HG03575 (cell line): ENCODE data around the gene KRTAP3-3.

Experiments used
- ATAC-seq: cut with Tn5 transposase; IDR thresholded peaks from one replicate; pipeline ENCODE4 v1.9.1; 2021; ENCODE audit not compliant: unreplicated experiment, insufficient number of reproducible peaks, low FRiP score; ENCODE audit errors: extremely low read depth

KRTAP3-3 gene

GRCh38 chr17:40966848-40967247, 27.1 kb downstream of the KRTAP3-3 start, which contains the start of gene KRT39:
KRT39 (minus strand) TSS chr17:40966948; CDS start chr17:40966856, 92 bp downstream.
- ATAC-seq: no peak

GRCh38 chr17:40963838-40964237, 30.1 kb downstream of the KRTAP3-3 start:
- ATAC-seq: no peak

- no peak for ATAC-seq
These were observed 31.9 kb downstream of the KRTAP3-3 start for GRCh38 chr17:40962059-40962561.

- no peak for ATAC-seq
These were observed 32.4 kb downstream of the KRTAP3-3 start for GRCh38 chr17:40961591-40961990.

DNA sequence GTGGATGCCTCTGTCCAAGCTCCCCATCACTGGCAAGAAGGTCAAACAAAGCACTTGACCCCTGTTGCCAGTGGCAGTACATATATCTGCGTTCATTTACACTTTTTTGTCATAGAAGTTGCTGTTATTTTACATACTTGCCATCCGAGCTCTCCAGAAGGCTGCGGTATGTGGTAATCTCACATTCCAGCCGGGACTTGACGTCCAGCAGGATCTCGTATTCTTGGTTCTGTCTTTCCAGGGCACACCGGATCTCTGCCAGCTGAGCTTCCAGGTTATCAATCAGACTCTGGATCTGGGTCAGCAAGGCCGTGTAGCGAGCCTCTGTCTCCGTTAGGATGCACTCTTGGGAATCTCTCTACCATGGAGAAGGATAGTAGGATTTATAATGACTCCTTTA, 33.8 kb downstream of the KRTAP3-3 start:
- ATAC-seq: no peak

DNA sequence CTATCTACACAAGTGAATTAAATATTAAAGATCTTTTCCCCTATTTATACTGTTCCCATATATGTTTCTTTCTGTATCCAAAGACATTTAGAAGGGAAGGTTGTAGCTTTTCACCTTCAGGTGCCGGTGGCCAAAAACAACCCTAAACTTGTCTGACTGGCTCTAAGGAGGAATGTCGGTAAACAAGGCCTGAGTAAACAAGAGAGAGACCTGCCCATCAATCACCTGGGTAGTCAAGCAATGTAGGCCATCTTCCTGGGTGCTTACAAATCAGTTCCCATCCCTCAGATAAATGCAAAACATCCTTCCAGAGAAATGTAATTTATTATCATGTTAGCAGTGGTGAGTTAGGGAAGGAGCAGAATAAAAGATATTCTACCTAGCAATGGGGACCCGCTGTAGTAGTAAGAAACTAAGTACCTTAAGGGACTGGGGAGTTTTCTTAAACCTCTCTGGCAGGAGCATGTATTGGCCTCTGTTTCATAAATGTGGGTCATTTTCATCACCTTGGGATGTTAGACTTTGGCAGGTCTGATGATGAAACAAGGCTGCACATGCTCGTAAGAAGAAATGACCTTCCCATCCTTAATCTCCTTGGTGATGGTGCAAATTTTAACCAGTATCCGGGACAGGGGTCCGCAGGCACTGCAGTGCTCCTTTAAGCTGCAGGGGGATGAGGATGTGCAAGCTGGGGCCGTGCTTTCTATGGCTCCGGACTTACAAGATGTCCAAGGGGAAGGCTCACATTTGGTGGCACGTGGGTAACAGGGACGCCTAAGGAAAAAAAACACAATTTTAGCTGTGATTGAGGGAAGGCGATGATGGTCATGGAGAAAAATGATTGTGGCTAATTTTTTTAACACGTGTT, 35.6 kb downstream of the KRTAP3-3 start:
- ATAC-seq: no peak

GRCh38 chr17:40956401-40957254, 37.3 kb downstream of the KRTAP3-3 start:
- no peak for ATAC-seq

DNA sequence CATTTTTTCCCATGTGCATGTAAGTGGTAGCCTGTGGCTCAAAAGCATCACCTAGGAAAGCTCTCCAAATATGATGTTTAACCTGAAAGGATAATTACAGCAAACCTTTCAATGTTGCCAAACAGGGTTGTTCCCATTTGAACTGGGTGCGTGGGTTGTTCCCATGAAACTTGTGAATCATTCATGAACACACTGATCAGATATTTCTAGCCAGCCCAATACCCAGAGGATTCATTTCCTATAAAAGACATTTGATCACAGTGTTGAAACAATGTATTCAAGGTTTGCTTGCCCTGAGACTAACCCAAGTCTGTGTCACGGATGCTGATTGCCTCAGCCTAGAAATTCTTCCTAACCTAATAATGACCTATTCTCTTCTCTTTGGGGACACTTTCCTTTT, 40.1 kb downstream of the KRTAP3-3 start:
- ATAC-seq: no peak

DNA sequence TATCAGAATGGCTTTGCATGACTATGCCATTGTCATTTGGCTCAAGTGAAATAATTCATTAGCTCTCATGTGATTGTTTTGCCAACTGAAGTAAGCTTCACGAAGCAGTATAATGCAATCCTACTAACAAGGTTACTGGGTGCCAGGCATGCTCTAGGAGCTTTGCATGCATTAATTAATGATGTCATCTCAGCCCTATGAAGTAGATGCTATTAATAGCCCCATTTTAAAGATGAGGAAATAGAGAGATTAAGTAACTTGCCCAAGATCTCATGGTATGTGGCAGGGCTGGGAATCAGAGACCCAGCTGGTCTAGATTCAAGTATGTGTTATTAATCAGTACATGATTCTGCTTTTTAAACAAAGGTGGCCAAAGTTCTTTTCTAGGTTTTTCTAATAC, 41.3 kb downstream of the KRTAP3-3 start:
- ATAC-seq: no peak

- no peak for ATAC-seq
These were observed 41.8 kb downstream of the KRTAP3-3 start for GRCh38 chr17:40952154-40952553.

- no peak for ATAC-seq
These were observed 42.8 kb downstream of the KRTAP3-3 start for GRCh38 chr17:40951011-40951622.

GRCh38 chr17:40950176-40950575, 43.8 kb downstream of the KRTAP3-3 start:
- no peak for ATAC-seq

DNA sequence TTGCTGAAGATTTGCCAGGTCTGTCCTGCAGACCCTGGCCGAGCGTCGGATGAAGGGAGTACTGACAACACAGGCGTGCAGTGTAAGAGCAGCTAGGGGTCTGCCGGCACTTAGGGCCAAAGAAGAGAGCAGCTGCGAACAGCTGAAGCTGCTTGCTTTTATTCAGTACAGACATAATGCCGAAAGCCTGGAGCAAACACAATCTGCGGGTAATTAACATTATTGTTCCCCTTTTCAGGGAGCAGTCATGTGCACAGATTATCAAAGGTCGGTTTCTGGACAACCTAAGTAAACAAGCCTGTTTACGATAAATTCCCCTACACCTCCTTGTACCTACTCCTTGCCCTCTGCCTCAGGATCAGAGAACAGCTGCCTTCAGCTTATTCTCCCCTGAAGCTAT, 44.5 kb downstream of the KRTAP3-3 start:
- ATAC-seq: no peak

GRCh38 chr17:40947929-40948328, 46.0 kb downstream of the KRTAP3-3 start:
- no peak for ATAC-seq

DNA sequence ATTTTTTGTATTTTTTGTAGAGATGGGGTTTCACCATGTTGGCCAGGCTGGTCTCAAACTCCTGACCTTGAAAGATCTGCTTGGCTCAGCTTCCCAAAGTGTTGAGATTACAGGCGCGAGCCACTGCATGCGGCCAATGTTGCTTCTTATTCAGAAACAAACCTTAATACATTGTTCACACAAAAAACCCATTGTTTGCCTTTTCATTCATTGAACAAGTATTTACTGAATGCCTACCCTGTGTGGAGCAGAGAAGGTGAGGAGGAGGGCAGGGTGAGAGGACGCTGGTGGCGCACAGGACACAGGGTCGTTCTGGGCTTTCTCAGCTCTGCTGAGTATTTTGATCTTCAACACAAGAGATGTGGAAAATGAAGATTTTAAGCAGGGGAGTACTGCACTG, 48.5 kb downstream of the KRTAP3-3 start:
- no peak for ATAC-seq

DNA sequence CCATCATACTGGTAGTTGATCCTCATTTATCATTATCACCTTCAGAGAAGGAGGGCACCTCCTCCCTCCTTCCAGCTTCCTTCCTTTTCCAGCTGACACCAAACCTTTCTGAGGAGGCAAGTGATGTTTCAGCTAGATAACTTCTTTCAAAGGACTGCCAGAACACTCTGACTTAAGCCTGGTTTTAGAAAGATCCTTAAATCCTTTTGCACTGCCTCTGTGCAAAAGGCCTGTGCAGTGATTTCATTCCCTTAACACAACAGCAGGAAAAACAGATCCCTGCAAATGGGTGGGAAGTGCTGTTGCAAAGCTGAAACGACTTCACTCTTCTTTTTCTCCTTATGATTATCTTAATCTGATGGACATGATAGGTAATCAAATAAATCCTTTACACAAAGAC, 49.4 kb downstream of the KRTAP3-3 start:
- no peak for ATAC-seq
